Measurements from ENCODE around the gene MFAP1.
"Not testable (repeated sequence)": the region's sequence is repeated elsewhere in the genome, so short reads cannot be mapped to it uniquely, and the experiment has no call there.

MFAP1 gene

GRCh38 chr15:43859546-43859945 lies 35.1 kb upstream of the MFAP1 start:
- DNase-seq (ENCODE audit: insufficient read length, low spot score) (no peak), FAIRE-seq (no peak)
- no peak for TF ChIP-seq CTCF (IDR thresholded peaks at IDR 0.05; ENCODE audit: insufficient read depth, missing control alignments)

- DNase-seq (ENCODE audit: insufficient read length, low spot score) (no peak), FAIRE-seq (no peak)
- TF ChIP-seq CTCF (IDR thresholded peaks at IDR 0.05; ENCODE audit: insufficient read depth, missing control alignments), result no peak
Measured at GRCh38 chr15:43854801-43855200, 30.3 kb upstream of the MFAP1 start.

- TF ChIP-seq CTCF (IDR thresholded peaks at IDR 0.05; ENCODE audit: insufficient read depth, missing control alignments), result no peak
- no peak for FAIRE-seq
- no peak for DNase-seq (ENCODE audit: insufficient read length, low spot score)
Measured at GRCh38 chr15:43852607-43853006, 28.1 kb upstream of the MFAP1 start.

GRCh38 chr15:43851251-43851650 lies 26.8 kb upstream of the MFAP1 start:
- TF ChIP-seq CTCF (IDR thresholded peaks at IDR 0.05; ENCODE audit: insufficient read depth, missing control alignments), result no peak
- DNase-seq (ENCODE audit: insufficient read length, low spot score) (no peak), FAIRE-seq (no peak)

- FAIRE-seq, result no peak
- TF ChIP-seq CTCF (IDR thresholded peaks at IDR 0.05; ENCODE audit: insufficient read depth, missing control alignments), result no peak
- DNase-seq (ENCODE audit: insufficient read length, low spot score), result no peak
Measured at GRCh38 chr15:43845421-43845820, 20.9 kb upstream of the MFAP1 start.

- DNase-seq (ENCODE audit: insufficient read length, low spot score); FAIRE-seq: not testable (repeated sequence)
Measured at GRCh38 chr15:43832485-43832884, 8.0 kb upstream of the MFAP1 start.

- not testable (repeated sequence) for DNase-seq (ENCODE audit: insufficient read length, low spot score); FAIRE-seq
Measured at GRCh38 chr15:43831519-43832052, 7.1 kb upstream of the MFAP1 start.

GRCh38 chr15:43830691-43831275 lies 6.3 kb upstream of the MFAP1 start:
- not testable (repeated sequence) for DNase-seq (ENCODE audit: insufficient read length, low spot score); FAIRE-seq

GRCh38 chr15:43829951-43830540 lies 5.6 kb upstream of the MFAP1 start:
- FAIRE-seq; DNase-seq (ENCODE audit: insufficient read length, low spot score): not testable (repeated sequence)

Data from D721Med (cell line).